Uterus (tissue), 2 donors: Measurements from ENCODE around the gene S100A8.

Experiments used
- POLR2A ChIP-seq, 2 donors: fragments of 450-650 bp; IDR thresholded peaks; one replicate each; pipeline ENCODE4 v1.6.1; 2016; ENCODE audit warnings: antibody characterized with exemption in 2 of 2, mild to moderate bottlenecking in 1 of 2, moderate library complexity in 1 of 2
- TF ChIP-seq, protein P1 (sequence below), 4 experiments: fragments of 200-600 bp in 2 of 4; fragments of 450-650 bp in 2 of 4; sonication (generic) in 2 of 4; IDR thresholded peaks; one replicate each; pipeline ENCODE4 v1.5.1; 2016 to 2019; ENCODE audit warnings: antibody characterized with exemption in 4 of 4, mild to moderate bottlenecking in 2 of 4, moderate library complexity in 1 of 4

DNA sequence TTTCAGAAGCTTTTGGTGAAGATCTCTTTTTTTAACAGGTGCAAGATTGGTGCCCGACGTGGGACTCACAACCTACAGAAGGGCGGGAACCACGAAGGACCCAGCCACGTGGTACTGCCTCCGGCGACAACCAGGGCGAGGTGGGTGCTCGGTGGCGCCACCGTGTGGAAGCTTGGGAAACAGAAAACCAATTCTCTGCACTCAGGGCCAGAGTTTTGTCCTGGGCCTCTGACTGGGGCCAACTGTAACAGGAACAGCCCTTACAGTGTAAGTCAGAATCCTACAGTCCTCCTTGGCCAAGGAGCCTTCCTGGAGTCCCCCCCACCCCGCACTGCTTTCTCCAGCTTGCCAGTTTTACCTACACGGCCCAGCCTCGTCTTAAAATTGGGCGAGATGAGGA lies 13.9 kb upstream of the S100A8 start:
- TF ChIP-seq, protein P1, sequence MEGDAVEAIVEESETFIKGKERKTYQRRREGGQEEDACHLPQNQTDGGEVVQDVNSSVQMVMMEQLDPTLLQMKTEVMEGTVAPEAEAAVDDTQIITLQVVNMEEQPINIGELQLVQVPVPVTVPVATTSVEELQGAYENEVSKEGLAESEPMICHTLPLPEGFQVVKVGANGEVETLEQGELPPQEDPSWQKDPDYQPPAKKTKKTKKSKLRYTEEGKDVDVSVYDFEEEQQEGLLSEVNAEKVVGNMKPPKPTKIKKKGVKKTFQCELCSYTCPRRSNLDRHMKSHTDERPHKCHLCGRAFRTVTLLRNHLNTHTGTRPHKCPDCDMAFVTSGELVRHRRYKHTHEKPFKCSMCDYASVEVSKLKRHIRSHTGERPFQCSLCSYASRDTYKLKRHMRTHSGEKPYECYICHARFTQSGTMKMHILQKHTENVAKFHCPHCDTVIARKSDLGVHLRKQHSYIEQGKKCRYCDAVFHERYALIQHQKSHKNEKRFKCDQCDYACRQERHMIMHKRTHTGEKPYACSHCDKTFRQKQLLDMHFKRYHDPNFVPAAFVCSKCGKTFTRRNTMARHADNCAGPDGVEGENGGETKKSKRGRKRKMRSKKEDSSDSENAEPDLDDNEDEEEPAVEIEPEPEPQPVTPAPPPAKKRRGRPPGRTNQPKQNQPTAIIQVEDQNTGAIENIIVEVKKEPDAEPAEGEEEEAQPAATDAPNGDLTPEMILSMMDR (IDR thresholded peaks at IDR 0.05), result no peak
- no peak for TF ChIP-seq POLR2A (IDR thresholded peaks at IDR 0.05)
